ENCODE data around the gene ANO2. TPM values are rescaled to one million over a fixed set of nuclear protein-coding genes. Genes with fewer than 3 reads are reported as not detected.

ANO2 gene
- total RNA-seq, 1 donor from 2014 or later = 1.9 TPM

DNA sequence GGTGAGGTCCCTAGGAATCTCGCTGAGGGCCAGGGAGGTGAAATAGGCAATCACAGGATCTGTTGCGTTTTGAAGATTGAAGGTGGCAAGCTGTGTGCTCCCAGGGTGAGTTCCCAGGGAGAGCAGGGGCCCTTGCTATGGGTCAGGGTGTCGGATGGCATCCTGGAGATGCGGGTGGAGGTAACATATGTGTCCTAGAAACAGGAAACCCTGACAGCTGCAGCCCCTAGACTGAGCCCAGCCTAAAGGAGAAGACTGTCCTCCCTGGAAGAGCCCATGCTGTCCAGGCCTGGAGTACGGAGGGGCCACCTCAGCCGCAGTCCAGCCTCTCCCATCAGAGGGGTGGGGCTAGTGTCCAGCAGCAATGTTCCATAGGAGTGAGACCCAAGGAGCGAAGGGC, 318.9 kb downstream of the ANO2 start:
- H3K9me3 Mint-ChIP-seq = no peaks in the 10 kb centered on the region
- no peak for TF ChIP-seq CTCF (conservative IDR thresholded peaks at IDR 0.05)
- H3K27ac Mint-ChIP-seq (ENCODE audit: unreplicated experiment) = peak overlapping the region; percentile 59
- no peaks in the 10 kb centered on the region for H3K4me1 Mint-ChIP-seq
- H3K36me3 Mint-ChIP-seq (ENCODE audit: low read depth) = no peaks in the 10 kb centered on the region
- no peak for DNase-seq (ENCODE audit: low read depth, low spot score)
- H3K4me3 Mint-ChIP-seq = no peak overlapping the region
- H3K27me3 Mint-ChIP-seq (ENCODE audit: low read depth) = no peaks in the 10 kb centered on the region

- Mint-ChIP-seq H3K4me3 (no peak overlapping the region), H3K36me3 (ENCODE audit: low read depth) (no peaks in the 10 kb centered on the region), H3K27ac (ENCODE audit: unreplicated experiment) (no peak overlapping the region), H3K27me3 (ENCODE audit: low read depth) (no peaks in the 10 kb centered on the region), H3K9me3 (no peaks in the 10 kb centered on the region), H3K4me1 (no peaks in the 10 kb centered on the region)
- TF ChIP-seq CTCF (conservative IDR thresholded peaks at IDR 0.05) = no peak
- no peak for DNase-seq (ENCODE audit: low read depth, low spot score)
Observed at GRCh38 chr12:5624486-5625272, 320.4 kb downstream of the ANO2 start.

- Mint-ChIP-seq H3K4me1 (no peaks in the 10 kb centered on the region), H3K4me3 (no peak overlapping the region), H3K27me3 (ENCODE audit: low read depth) (no peaks in the 10 kb centered on the region), H3K9me3 (no peaks in the 10 kb centered on the region), H3K27ac (ENCODE audit: unreplicated experiment) (no peak overlapping the region), H3K36me3 (ENCODE audit: low read depth) (peaks cover 2% of the 10 kb centered on the region)
- DNase-seq (ENCODE audit: low read depth, low spot score) = no peak
- TF ChIP-seq CTCF (conservative IDR thresholded peaks at IDR 0.05) = no peak
Observed at GRCh38 chr12:5623411-5623810, 321.6 kb downstream of the ANO2 start.

GRCh38 chr12:5622280-5622679, 322.8 kb downstream of the ANO2 start:
- Mint-ChIP-seq H3K4me1 (no peaks in the 10 kb centered on the region), H3K27ac (ENCODE audit: unreplicated experiment) (no peak overlapping the region), H3K9me3 (no peaks in the 10 kb centered on the region), H3K27me3 (ENCODE audit: low read depth) (no peaks in the 10 kb centered on the region), H3K36me3 (ENCODE audit: low read depth) (peaks cover 2% of the 10 kb centered on the region), H3K4me3 (no peak overlapping the region)
- no peak for TF ChIP-seq CTCF (conservative IDR thresholded peaks at IDR 0.05)
- no peak for DNase-seq (ENCODE audit: low read depth, low spot score)

DNA sequence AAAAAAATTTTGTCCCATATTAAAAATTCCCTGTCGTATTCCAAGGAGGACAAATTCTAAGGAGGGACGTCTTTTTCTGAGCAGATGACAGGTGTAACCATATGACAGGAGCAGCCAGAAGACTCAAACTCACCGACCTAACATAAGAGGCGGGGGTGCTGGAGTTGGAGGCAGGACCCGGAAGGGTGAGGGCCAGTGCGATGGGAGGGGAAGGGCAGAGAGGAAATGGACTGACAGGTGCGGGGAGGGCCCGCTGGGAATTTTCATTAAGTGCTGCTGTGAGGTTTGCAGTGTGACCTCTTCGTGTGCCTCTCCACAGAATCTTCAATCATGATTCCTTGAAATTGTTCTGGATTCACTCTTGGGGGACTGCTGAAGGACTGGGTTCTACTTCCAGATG, 323.7 kb downstream of the ANO2 start:
- Mint-ChIP-seq H3K4me1 (no peaks in the 10 kb centered on the region), H3K27me3 (ENCODE audit: low read depth) (no peaks in the 10 kb centered on the region), H3K36me3 (ENCODE audit: low read depth) (peaks cover 2% of the 10 kb centered on the region), H3K9me3 (no peaks in the 10 kb centered on the region), H3K27ac (ENCODE audit: unreplicated experiment) (no peak overlapping the region), H3K4me3 (no peak overlapping the region)
- TF ChIP-seq CTCF (conservative IDR thresholded peaks at IDR 0.05) = no peak
- no peak for DNase-seq (ENCODE audit: low read depth, low spot score)

Measured in neural crest cell (in vitro differentiated cells).